IPS-15b (cell line): Measurements from ENCODE around the gene DMTF1.
"Not testable (repeated sequence)": the region's sequence is repeated elsewhere in the genome, so short reads cannot be mapped to it uniquely, and the experiment has no call there.

ENCODE experiments used
- H3K27me3 ChIP-seq: one replicate; pipeline ENCODE4 v1.6.1; 2013; ENCODE audit warnings: low read length; ENCODE audit not compliant: control insufficient read depth, insufficient read depth
- H3K36me3 ChIP-seq: one replicate; pipeline ENCODE4 v1.6.1; 2013; ENCODE audit warnings: low read length; ENCODE audit not compliant: control insufficient read depth, insufficient read depth
- H3K4me1 ChIP-seq: one replicate; pipeline ENCODE4 v1.6.1; 2013; ENCODE audit warnings: mild to moderate bottlenecking, low read length; ENCODE audit not compliant: control insufficient read depth, insufficient read depth
- H3K4me3 ChIP-seq: one replicate; pipeline ENCODE4 v1.5.1; 2013; ENCODE audit warnings: low read depth, low read length
- H3K9ac ChIP-seq: one replicate; pipeline ENCODE4 v1.6.1; 2013; ENCODE audit warnings: low read depth, mild to moderate bottlenecking, low read length
- H3K9me3 ChIP-seq: one replicate; pipeline ENCODE4 v1.6.1; 2013; ENCODE audit warnings: mild to moderate bottlenecking, low read length; ENCODE audit not compliant: control insufficient read depth, insufficient read depth

The DMTF1 gene

GRCh38 chr7:87202705-87203104, 50.5 kb downstream of the DMTF1 start:
- Histone ChIP-seq H3K9ac (no peak overlapping the region), H3K36me3 (peaks cover 2% of the 10 kb centered on the region), H3K27me3 (no peaks in the 10 kb centered on the region), H3K9me3 (peaks cover 13% of the 10 kb centered on the region), H3K4me3 (no peak overlapping the region), H3K4me1 (peaks cover 8% of the 10 kb centered on the region)

- H3K36me3 ChIP-seq, H3K27me3 ChIP-seq, H3K4me1 ChIP-seq, H3K9ac ChIP-seq, H3K4me3 ChIP-seq: not testable (repeated sequence)
- peaks cover 13% of the 10 kb centered on the region for H3K9me3 ChIP-seq
Observed at GRCh38 chr7:87203929-87204328, 51.7 kb downstream of the DMTF1 start.

- Histone ChIP-seq H3K4me1 (peaks cover 8% of the 10 kb centered on the region), H3K9me3 (peaks cover 13% of the 10 kb centered on the region), H3K9ac (no peak overlapping the region), H3K4me3 (no peak overlapping the region), H3K27me3 (no peaks in the 10 kb centered on the region), H3K36me3 (peaks cover 2% of the 10 kb centered on the region)
Observed at GRCh38 chr7:87204933-87205332, 52.7 kb downstream of the DMTF1 start.

GRCh38 chr7:87205701-87206100, 53.4 kb downstream of the DMTF1 start:
- not testable (repeated sequence) for H3K4me1 ChIP-seq, H3K27me3 ChIP-seq, H3K36me3 ChIP-seq, H3K4me3 ChIP-seq, H3K9ac ChIP-seq
- peaks cover 13% of the 10 kb centered on the region for H3K9me3 ChIP-seq

- H3K4me3 ChIP-seq, result no peak overlapping the region
- H3K27me3 ChIP-seq, result no peaks in the 10 kb centered on the region
- H3K36me3 ChIP-seq, result peaks cover 2% of the 10 kb centered on the region
- H3K9ac ChIP-seq, result no peak overlapping the region
- H3K4me1 ChIP-seq, result peaks cover 4% of the 10 kb centered on the region
- H3K9me3 ChIP-seq, result peaks cover 13% of the 10 kb centered on the region
Observed at GRCh38 chr7:87206361-87206760, 54.1 kb downstream of the DMTF1 start.

- Histone ChIP-seq H3K9me3 (peaks cover 12% of the 10 kb centered on the region), H3K4me3 (no peak overlapping the region), H3K9ac (no peak overlapping the region), H3K27me3 (no peaks in the 10 kb centered on the region), H3K36me3 (peaks cover 2% of the 10 kb centered on the region), H3K4me1 (peaks cover 4% of the 10 kb centered on the region)
Observed at GRCh38 chr7:87209295-87209924, 57.2 kb downstream of the DMTF1 start.

- H3K27me3 ChIP-seq, result no peaks in the 10 kb centered on the region
- H3K9ac ChIP-seq, result no peak overlapping the region
- peaks cover 4% of the 10 kb centered on the region for H3K4me1 ChIP-seq
- peaks cover 2% of the 10 kb centered on the region for H3K36me3 ChIP-seq
- no peak overlapping the region for H3K4me3 ChIP-seq
- peaks cover 9% of the 10 kb centered on the region for H3K9me3 ChIP-seq
Observed at GRCh38 chr7:87210506-87210905, 58.3 kb downstream of the DMTF1 start.

- Histone ChIP-seq H3K36me3 (peaks cover 2% of the 10 kb centered on the region), H3K27me3 (no peaks in the 10 kb centered on the region), H3K4me1 (peaks cover 4% of the 10 kb centered on the region), H3K9ac (no peak overlapping the region), H3K9me3 (no peaks in the 10 kb centered on the region), H3K4me3 (no peak overlapping the region)
Observed at GRCh38 chr7:87212498-87212897, 60.2 kb downstream of the DMTF1 start.

- Histone ChIP-seq H3K36me3 (no peaks in the 10 kb centered on the region), H3K4me3 (no peak overlapping the region), H3K4me1 (peaks cover 4% of the 10 kb centered on the region), H3K9me3 (no peaks in the 10 kb centered on the region), H3K9ac (no peak overlapping the region), H3K27me3 (no peaks in the 10 kb centered on the region)
Observed at GRCh38 chr7:87213252-87213651, 61.0 kb downstream of the DMTF1 start.

GRCh38 chr7:87213811-87214210, 61.6 kb downstream of the DMTF1 start:
- H3K4me3 ChIP-seq, result no peak overlapping the region
- H3K9me3 ChIP-seq, result no peaks in the 10 kb centered on the region
- H3K4me1 ChIP-seq, result peaks cover 4% of the 10 kb centered on the region
- no peaks in the 10 kb centered on the region for H3K36me3 ChIP-seq
- H3K27me3 ChIP-seq, result no peaks in the 10 kb centered on the region
- no peak overlapping the region for H3K9ac ChIP-seq

- Histone ChIP-seq H3K36me3 (no peaks in the 10 kb centered on the region), H3K27me3 (no peaks in the 10 kb centered on the region), H3K9ac (no peak overlapping the region), H3K4me3 (no peak overlapping the region), H3K4me1 (peaks cover 4% of the 10 kb centered on the region), H3K9me3 (no peaks in the 10 kb centered on the region)
Observed at GRCh38 chr7:87215046-87215445, 62.8 kb downstream of the DMTF1 start.

GRCh38 chr7:87216701-87217508, 64.7 kb downstream of the DMTF1 start:
- H3K9me3 ChIP-seq, result no peaks in the 10 kb centered on the region
- H3K4me1 ChIP-seq, result peaks cover 4% of the 10 kb centered on the region
- no peaks in the 10 kb centered on the region for H3K36me3 ChIP-seq
- H3K9ac ChIP-seq, result no peak overlapping the region
- H3K27me3 ChIP-seq, result peaks cover 14% of the 10 kb centered on the region
- H3K4me3 ChIP-seq, result no peak overlapping the region
